Measurements from ENCODE around the gene FOXI1.
"Not testable (repeated sequence)": the region's sequence is repeated elsewhere in the genome, so short reads cannot be mapped to it uniquely, and the experiment has no call there.

FOXI1 gene

DNA sequence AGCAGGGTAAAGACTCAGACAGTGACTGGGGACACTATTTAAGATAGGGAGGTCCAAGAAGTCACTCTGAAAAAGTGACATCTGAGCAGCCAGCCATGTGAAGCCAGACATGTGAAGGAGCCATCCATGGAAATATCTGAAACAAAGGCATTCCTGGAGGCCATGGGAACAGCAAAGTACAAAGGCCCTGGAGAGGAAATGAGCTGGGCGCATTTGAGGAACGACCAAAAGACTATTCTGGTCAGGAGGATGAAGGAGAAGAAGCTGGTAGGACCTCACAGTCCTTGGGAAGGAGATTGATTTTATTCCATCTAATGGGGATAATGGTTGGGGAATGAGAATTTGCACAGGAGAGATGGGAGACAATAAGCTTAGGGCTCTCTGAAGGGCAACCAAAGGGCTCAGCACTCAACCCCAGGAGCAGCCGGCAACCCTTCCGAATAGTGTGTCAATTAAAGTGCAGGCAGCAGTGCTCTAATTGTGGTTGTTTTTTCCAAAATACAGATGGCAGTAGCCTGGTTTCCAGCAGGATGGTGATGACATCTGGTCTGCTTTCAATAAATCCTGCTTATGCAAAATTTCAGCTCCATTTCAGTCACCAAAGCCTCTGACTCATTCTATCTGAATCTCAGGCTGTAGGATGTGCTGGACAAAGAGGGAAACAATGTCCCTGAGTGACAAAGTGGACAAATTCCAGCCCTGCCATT is 26.7 kb downstream of the FOXI1 start:
- no peak for DNase-seq

DNA sequence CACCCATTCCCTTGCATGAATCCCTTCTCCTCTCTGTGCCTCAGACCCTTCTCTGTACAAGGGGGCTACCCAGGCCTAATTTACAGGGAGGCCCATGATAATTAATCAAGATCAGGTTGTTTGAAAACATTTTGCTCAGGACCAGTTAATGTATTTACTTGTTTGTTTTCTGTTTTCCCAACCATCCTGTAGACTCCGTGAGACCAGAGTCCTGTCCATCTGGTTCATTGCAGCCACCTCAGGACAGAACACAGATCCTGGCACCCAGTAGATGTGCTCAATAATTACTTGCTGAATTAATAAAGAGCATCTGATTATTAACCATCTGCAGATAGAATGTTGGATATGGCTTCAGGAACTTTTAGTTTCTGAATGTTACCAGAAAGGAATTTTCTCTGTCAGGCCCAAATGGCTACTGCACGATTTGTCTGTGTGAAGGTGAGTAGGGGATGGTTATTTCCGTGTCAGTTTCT is 27.3 kb downstream of the FOXI1 start:
- DNase-seq = no peak

DNA sequence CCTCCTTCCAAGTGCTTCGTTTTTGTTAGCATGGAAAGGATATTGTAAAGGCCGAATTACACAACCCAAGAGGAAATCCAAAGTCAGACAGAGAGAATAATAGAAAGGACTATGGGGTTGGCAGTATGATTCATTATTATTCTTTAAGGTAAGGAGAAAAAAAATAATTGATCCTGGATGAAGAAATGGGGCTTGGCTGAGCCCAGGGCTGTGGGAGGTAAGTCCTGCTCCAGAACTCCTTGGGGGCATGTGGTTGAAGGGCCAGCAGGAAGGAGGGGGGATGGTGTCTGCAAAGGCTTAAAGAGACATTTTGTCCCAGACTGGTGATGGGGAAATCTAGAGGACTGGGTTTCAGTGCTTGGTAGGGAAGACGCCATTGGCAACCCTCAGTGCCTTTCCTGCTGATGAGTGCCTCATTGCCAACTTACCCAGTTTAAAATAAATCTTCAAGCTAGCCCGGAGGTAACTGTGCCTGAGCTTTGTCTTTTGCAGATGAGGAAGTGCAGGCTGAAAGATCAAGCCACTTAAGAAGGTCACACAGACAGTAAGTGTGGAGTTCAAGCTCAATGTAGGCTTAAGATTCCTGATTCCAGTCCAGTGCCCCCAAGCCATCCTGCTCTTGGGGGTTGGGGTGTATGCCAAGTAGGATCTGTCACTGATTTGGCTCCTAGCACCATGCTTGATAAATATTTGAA is 30.2 kb downstream of the FOXI1 start:
- DNase-seq = no peak

DNA sequence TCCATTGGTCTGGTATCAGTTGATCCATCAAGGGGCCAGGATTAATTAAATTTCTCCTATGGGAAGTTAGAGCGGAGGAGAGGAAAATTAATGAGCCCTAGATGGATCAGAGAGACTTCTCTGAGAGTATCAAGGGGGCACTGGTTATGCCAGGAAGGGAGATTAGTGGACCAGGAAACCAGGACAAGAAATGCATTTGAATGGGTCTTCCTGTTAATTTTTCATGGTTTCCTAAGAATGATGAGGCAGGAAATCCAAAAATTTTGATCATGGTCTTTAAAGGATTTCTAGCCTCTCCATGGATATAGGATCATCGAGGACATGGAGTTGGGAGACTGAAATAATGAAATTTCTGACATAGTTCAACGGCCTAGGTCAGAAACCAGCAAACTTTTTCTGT is 30.8 kb downstream of the FOXI1 start:
- no peak for DNase-seq

DNA sequence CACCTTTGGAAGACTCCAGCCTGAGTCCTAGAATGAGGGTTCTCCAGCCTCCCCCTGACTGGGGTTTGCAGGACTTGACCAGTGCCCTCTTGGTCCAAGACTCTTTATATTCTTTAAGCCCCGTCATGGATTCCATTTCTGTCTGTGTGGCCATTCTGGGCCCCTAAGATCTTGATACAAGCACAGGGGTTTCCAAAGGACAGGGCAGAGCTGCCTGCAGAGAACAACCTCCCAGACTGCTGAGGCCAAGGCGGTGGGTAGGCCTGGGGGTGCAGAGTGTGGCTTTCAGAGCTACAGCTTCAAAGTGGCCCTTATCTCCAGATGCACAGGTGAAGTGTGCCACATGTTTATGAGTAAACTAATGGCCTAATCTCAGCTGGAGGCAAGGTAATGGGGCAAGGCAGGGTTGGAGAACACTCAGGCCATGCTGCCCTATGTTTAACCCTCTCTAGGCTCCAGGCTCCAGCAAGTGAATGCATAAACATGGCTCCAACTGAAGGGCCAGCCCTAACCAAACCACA is 32.1 kb downstream of the FOXI1 start:
- DNase-seq = no peak

DNA sequence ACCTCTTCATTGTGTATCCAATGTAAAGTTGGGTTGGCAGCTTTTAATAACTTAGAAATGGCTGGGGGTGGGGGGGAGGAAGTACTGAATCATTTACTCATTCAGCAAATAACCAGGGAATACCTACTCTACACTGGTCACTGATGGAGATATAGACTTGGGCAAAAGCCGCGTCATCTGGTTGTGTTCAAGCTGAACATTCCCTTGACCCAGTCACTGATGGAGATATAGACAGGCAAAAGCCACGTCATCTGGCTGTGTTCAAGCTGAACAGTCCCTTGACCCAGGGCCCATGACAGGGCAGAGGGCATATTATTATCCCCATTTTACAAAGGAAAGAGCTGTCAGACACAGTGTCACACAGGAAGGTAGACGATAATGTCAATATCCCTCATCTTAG is 32.6 kb downstream of the FOXI1 start:
- DNase-seq = no peak

DNA sequence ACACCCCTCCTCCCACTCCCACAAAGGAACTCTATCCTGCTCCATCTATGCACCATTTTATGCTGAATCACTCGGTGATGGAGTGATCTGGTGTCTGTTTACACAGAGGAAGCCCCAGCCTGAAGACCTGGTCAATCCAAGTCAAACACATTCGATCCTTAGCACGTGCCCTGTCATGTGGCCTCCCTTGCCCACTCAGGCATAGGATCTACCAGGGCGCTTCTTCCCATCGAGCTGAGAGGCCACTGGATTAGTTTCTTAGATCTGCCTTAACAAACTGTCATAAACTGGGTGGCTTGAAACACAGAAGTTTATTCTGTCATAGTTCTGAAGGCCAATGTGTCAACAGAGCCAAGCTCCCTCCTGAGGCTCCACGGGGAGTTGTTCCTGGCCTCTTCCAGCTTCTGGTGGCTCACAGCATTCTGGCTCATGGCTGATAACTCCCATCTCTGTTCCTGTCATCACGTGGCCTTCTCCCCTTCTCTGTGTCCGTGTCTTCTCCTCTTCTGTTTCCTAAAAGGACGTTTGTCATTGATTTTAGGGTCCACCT is 34.2 kb downstream of the FOXI1 start:
- DNase-seq = no peak

DNA sequence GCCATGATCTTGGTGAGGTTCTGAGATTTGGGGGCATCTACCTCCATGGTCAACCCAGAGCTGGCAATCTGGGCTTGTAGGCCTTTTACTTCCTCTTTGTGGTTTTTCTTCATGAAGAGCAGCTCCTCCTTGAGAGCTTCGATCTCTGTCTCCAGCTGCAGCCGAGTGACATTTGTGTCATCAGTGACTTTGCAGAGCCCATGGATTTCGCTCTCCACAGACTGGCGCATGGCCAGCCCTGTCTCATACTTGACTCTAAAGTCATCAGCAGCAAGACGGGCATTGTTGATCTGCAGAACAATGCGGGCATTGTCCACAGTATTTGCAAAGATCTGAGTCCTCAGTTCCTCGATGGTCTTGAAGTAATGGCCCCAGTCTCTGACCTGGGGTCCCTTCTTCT is 35.5 kb downstream of the FOXI1 start:
- not testable (repeated sequence) for DNase-seq

DNA sequence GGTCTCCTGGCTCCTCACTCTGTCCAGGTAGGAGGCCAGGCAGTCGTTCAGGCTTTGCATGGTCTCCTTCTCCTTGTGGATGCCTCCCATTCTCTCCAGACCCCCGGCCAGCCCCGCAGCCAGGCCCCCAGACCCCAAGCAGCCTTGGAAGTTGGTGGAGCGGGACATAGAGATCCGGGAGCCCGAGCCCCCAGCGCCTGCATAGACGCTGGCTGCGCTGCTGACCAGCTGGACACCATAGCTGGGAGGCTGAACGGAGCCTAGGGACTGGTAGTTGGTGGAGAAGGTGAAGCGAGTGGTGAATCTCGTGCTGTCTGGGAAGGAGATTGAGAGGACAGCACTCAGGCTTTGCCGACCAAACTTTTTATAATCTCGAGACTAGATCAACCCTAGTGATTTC is 35.9 kb downstream of the FOXI1 start:
- no peak for DNase-seq

DNA sequence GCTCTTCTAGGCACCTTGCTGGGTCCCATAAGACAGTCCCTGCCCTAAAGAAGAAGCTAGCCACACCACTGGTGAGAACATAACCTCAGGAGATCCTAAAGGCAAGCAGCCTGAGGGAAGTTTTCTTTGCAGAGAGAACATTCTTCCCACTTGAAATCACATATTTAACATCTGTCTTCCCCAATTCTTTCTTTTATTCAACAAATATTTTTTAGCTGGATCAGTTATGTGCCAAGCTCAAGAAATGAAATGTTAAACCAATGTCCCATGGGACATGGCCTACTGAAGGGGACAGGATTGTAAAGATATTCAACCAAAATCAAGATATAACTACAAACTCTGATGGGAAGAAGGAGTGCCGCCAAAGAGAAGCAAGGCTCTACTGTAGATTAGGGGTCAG is 36.5 kb downstream of the FOXI1 start:
- DNase-seq = no peak

DNA sequence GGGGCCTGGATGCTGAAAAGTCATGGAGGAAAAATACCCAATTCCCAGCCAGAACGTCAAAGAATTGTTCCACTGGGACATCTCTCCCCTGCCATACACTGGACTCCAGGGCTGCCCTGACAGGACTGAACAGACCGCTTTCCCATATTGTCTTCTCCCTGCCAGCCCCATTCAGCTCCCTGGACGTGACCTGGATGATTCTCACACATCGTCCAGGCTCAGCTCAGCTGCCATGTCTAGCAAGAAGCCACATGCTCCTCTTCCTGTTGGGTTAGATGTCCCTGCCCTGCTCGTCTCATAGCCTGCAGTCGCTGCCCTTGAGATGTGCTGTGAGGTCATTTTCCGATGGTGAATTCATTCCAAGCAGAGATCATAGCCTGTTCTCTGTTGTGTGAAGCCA is 37.4 kb downstream of the FOXI1 start:
- DNase-seq = no peak

DNA sequence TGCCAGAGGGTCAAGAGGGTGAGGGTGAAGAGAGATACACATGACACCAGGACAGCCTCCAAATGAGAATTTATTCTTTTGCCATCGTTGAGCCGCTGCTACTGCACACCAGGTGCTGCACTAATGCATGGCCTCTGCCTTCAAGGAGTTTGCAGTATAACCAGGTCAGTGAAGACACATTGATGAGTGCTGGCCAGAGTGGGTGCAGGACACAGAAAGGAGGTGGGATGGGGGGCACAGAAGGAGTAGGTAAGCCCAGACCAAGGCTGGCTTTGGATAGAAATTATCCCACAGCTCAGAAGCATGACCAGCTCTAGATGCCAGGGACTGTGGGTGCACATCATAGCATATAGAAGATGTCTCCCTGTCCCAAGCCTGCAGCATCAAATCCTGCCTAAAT is 38.0 kb downstream of the FOXI1 start:
- no peak for DNase-seq

DNA sequence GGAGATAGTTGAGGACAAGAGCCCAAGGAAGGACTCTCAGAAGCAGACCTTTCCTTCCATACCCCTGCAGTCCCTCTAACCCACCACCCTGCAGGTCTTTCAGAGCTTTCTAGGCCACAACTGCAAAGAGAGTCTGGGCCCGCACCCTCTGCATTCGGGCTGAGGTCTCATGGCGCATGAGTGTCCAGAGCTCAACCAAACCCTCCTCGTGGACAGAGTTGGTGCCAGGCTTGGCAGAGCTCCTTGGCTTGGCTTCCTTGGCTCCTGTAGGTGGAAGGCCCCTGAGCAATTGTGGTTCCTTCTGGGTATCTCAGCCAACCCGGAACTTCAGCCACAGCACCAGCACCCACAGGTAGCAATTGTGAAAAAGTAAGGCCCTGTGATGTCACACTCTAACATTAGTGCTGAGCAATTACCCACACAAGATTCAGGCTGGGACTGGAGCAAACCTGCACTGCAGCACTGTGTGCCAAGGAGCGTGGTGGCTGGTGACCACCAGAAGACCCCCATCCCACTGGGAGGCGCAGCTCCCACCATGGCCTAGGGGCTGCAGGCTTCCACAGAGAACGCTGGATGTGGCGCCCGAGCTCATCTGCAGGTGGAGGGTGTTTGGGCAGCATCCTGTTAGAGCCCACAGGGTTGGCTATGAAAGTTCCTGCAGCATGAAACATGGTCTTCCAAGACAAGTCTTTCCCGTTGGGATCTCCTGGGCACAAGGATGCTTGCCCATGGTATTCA is 38.8 kb downstream of the FOXI1 start:
- no peak for DNase-seq

DNA sequence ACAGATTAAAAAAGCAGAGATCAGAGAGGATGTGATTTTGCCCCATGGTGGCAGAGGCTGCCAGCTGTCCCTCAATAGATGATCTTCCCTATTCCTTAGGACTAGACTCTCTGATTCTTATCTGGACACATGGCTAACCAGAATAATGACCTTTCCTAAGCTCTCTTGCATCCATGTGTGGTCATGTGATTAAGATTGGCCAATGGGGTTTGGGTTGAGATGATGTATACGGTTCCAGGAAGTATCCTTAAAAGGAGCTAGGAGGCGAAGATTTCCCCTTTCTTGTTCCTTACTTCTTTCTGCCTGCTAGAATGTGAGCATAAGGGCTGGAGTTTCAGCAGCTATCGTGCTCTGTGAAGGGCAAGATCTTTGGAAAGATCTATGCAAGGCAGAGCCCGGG is 39.8 kb downstream of the FOXI1 start:
- DNase-seq = no peak

DNA sequence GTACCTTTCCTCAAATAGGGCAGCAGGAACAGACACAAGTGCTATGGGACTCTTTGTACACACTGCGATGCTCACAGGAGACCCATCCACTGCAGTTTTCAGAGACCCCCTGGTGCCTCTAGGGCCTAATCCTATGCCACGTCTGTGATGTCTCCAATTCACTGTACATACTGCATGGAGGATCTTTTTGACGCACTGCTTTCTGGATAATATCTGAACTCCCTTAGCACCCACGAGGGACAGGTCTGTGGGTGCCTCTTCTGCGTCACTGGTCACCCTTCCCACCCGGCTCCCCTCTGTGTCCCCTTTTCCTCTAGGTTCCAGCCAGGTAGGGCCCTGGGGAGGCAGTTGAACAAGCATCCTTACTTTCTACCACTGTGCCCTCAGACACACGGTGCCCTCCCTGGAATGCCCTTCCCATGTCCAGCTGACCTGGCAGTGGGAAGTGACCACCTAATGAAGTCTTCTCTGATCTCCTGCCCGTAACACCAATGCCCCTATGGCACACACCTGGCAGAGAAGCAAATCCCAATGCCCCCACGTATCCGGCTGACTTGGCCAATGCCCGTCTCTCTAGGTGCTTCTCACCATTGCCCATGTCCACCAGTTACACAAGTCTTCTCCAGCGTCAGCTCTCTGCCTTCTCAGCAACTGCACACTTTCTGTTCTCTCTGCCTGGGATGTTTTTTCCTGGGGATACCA is 41.5 kb downstream of the FOXI1 start:
- no peak for DNase-seq

DNA sequence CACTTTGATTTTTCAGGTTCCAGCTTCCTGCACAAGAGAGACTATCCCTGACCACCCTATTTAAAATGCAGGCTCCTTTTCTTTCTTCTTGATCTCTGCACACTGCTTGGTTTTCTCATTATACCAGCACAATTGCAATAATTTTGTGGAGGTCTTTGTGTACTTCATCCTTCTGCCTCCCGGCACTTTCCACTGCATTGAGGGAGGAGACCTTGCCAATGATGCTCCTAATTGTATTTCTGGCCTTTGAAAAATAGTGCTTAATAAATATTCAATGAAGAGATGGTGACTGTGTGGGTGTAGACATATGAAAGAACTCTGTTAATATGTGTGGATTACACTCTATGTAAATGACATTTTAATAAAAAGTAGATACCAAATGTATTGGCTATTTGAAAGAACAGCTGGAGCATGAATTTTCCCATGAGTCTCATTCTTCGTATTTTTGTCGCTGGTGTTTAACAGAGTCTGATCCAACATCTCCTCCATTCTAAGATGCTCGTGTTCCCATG is 42.1 kb downstream of the FOXI1 start:
- no peak for DNase-seq

DNA sequence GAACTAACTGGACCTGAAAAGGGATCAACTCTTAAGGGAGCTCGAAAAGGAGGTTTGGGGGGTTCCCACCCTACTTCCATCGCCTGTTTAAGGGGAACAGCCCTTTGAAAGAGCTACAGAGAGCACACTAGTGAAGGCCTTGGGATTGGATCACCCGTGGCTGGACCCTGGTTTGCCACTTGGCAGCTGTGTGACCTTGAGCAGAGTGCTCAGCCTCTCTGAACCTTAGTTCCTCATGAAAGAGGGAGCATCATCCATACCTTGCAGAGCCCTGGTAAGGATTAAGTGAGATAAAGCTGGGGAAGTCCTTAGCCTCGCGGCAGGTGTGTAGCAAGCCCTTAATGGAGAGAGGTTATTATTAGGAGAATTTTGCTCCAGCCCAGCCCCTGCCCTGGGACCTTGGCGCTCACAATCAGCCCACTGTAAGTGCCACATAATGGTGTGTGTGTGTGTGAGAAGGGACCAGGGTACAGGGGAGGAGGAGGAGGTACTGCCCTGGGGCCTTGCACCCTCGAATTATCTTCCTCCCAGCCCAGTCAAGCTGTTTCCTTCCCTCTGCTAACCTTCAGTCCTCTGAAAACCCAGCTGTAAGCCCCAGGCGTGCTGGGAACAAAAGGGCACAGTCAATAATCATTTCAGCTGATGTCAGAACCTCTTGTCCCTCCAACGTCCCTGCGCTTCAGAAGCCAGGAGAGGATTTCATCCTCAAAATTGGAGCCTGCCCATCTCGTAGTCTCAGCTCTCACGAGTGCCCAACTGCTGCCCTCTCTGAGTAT is 42.9 kb downstream of the FOXI1 start:
- DNase-seq = no peak

DNA sequence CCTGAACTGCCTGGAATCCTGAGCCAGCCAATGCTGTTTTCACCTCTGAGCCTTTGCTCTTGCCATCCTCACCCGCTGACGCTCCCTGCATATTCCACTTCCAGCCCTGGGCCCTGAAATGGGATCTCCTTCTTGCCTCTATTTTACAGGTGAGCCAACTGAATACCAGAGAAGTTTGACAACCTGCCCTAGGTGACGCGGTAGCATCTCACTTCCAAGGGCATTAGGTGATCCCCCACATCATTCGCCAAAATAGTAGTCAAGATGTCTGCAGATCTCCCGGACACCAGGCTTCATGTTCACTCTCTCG is 43.5 kb downstream of the FOXI1 start:
- DNase-seq = no peak

DNA sequence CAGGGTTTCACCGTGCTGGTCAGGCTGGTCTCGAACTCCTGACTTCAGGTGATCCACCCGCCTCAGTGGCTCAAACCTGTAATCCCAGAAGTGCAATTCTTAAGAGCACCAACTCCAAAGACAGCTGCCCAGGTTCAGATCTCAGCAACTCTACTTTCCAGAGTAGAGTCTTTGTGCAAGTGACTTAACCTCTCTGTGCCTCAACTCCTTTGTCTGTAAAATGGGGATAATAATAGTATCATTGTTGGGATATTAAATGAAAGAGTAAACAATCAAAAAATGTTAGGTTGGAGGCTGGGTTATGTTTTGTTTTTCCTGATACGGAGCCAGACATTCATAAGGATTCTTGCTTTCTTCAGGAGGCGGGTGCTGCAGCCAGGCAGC is 45.0 kb downstream of the FOXI1 start:
- no peak for DNase-seq

DNA sequence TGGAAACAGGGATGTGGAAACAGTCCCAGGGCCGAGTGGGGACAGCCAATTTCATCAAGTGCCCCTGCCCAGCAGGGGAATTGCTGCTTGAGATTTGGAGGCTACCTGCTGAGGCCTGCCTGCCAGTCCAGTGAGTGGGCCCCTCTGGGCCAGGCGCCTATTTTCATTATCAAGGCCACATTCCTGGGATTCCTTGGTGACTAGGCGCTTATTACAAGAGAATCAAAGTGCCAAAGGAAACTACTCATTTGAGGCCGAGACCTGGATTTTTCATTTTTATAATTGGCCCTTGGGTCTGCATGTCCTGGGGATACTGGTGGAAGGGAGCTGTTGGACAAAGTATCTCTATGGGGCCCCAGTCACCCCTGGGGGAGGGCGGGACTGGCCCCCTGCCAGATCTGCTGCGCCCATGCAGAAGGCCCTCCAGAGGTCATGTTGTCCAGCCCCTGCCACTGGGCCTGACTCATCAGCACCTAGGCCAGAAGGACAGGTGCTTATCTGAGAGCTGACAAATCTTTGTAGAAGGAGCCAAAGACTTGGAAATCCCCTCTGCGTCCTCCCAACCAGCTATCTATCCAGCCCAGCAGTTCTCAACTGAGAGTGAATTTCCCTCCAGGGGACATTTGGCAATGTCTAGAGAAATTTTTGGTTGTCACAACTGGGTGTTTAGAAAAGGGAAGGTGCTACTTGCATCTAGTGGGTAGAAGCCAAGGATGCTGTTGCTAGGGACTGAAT is 45.6 kb downstream of the FOXI1 start:
- no peak for DNase-seq

DNA sequence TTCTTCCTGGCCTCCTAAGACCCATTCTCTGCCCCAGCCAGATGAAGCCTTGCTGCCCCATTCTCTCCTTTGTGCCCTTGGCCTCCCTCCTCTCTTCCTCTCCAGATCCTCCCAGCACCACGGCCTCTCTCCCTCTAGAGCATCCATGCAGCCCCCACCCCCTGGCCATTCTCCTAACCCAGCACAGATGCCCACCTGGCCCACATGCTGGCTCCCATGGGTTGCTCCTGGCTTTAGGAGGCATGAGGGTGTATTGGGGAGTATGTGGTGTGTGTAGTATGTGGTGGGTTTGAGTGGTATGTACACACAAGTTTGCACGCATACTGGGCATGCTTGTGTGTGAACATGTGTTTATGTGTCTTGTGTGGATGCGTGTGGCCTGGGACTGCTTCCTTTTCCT is 47.1 kb downstream of the FOXI1 start:
- DNase-seq = no peak
